Stomach (tissue), 19 donors: ENCODE measurements around the gene OR5B12. TPM values are rescaled to one million over a fixed set of nuclear protein-coding genes. Genes with fewer than 3 reads are reported as not detected.

Experiments
- DNase-seq, 2 donors: peaks; one replicate each; pipeline versions ENCODE4 v3.0.0 to v3.0.0-alpha.2; 2013 to 2019
- H3K27ac ChIP-seq, 5 donors: fragments of 200-600 bp in 4 of 5; sonication (generic) in 4 of 5; one replicate each; pipeline ENCODE4 v1.5.1; 2013 to 2019; ENCODE audit warnings: mild to moderate bottlenecking in 1 of 5, moderate library complexity in 1 of 5
- H3K27me3 ChIP-seq, 3 donors: fragments of 200-600 bp; sonication (generic); one replicate each; pipeline ENCODE4 v1.5.1; 2017 to 2019; ENCODE audit warnings: mixed run types in 1 of 3
- H3K36me3 ChIP-seq, 4 donors: fragments of 200-600 bp; sonication (generic); 1 replicate in 3 of 4; 2 replicates in 1 of 4; pipeline ENCODE4 v1.5.1; 2016 to 2019
- H3K4me1 ChIP-seq, 4 donors: fragments of 200-600 bp; sonication (generic); one replicate each; pipeline ENCODE4 v1.5.1; 2016 to 2019
- H3K4me3 ChIP-seq, 4 donors: fragments of 200-600 bp; sonication (generic) in 3 of 4; one replicate each; pipeline ENCODE4 v1.5.1; 2016 to 2019; ENCODE audit warnings: mild to moderate bottlenecking in 1 of 4
- H3K9me3 ChIP-seq, 4 donors: fragments of 200-600 bp; sonication (generic); one replicate each; pipeline ENCODE4 v1.5.1; 2016 to 2019
- CTCF ChIP-seq, 7 experiments: fragments of 450-650 bp in 4 of 7; fragments of 200-600 bp in 3 of 7; sonication (generic) in 3 of 7; IDR thresholded peaks; one replicate each; pipeline ENCODE4 v1.5.1; 2016 to 2019; ENCODE audit warnings: antibody characterized with exemption in 7 of 7, control low read depth in 2 of 7, mild to moderate bottlenecking in 1 of 7
- EP300 ChIP-seq: sonication (generic); formaldehyde crosslinking; IDR thresholded peaks from one replicate; pipeline ENCODE4 v1.6.1; 2017; ENCODE audit warnings: antibody characterized with exemption
- POLR2A ChIP-seq, 4 donors: fragments of 450-650 bp; IDR thresholded peaks; one replicate each; pipeline ENCODE4 v1.6.1; 2016; ENCODE audit warnings: antibody characterized with exemption in 4 of 4, control low read depth in 2 of 4, mild to moderate bottlenecking in 1 of 4, moderate library complexity in 1 of 4
- POLR2AphosphoS5 ChIP-seq, 3 donors: sonication (generic); formaldehyde crosslinking; IDR thresholded peaks; one replicate each; pipeline ENCODE4 v1.6.1; 2016; ENCODE audit warnings: antibody characterized with exemption in 3 of 3
- WGBS, 5 donors: extraction: QIAGEN DNeasy Blood & Tissue Kit in 3 of 5; methylation state at CpG; one replicate each; pipeline versions ENCODE4 v1.1.5 to v1.1.7; 2013 to 2018; 5-methylcytosine and 5-hydroxymethylcytosine counted together
- intact Hi-C: fragments of 100-400 bp; cut with DNase I; formaldehyde crosslinking; loops from one replicate; pipeline ENCODE4 v1.15.1; 2023; ENCODE audit warnings: low total_unique reads
- long read RNA-seq, 10 donors: transcript quantifications; one replicate each; lab custom pipeline, GENCODE V29; 2026
- polyA plus RNA-seq, 3 donors: library from polyadenylated mRNA; stranded (reverse); fragments of 200-250 nt; gene quantifications; one replicate each; pipeline ENCODE4 v1.2.3, GENCODE V29; 2013
- total RNA-seq, 5 donors: library from RNA; depleted of rRNA; stranded (reverse); fragments of >200 nt; gene quantifications; one replicate each; pipeline versions ENCODE4 v1.1.0 to v1.2.3, GENCODE V29; 2014 to 2016
- donor health status: healthy with polysubstance abuse.
- donor health status: Bipolar disorder and iron deficiency.
- donor health status: healthy.

Gene OR5B12
- total RNA-seq (under 1 TPM in 1 of 5 donors, not detected in 4; 0.37 TPM), polyA plus RNA-seq (not detected)
- long read RNA-seq, donor 1, result 0 reads
- long read RNA-seq, donor 2, result 0 reads
- long read RNA-seq, donor 3, result 0 reads
- long read RNA-seq, donor 4, result 0 reads
- long read RNA-seq, donor 5, result 0 reads
- long read RNA-seq, donor 6, result 0 reads
- long read RNA-seq, donor 7, result 0 reads
- long read RNA-seq, donor 8, result 0 reads
- long read RNA-seq, donor 9, result 0 reads
- long read RNA-seq, donor 10, result 0 reads

DNA sequence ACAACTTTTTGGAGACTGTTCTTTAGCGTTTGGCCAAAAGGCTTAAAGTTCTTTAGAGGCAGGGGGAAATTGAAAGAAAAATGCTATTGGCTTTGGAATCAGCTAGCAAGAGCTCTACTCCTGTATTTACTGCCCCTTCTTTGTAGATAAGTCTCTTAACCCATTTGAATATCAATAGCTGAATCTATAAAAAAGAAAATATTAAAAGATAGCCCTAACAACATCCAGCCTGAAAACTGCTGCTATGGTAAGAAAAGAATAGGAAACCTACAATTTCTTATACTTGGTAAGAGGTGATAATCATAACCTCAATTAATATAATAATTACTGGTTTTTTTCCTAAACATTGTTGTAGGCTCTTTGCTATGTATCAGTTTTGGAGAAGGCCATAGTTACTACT is at the start of gene OR5B12:
OR5B12 (minus strand) TSS at position 101 of the 400 bp plus-strand sequence. CDS start 2,085 bp downstream, outside the sequence.
- TF ChIP-seq CTCF (IDR thresholded peaks at IDR 0.05) (no peak), EP300 (no peak), POLR2A (IDR thresholded peaks at IDR 0.05) (no peak), POLR2AphosphoS5 (IDR thresholded peaks at IDR 0.05) (no peak)
- H3K4me1 ChIP-seq, result no peaks in the 10 kb centered on the region
- no peak for DNase-seq
- H3K9me3 ChIP-seq, result peaks cover 2 to 49% (median 31%) of the 10 kb centered on the region in 4 donors
- no peak within 1 kb of the TSS for H3K4me3 ChIP-seq
- intact Hi-C loops, result no loop called here
- H3K36me3 ChIP-seq, result no peaks in the 10 kb centered on the region
- no peak within 1 kb of the TSS for H3K27ac ChIP-seq
- 84 to 91% (median 86%) methylated on average over 1 of the region's 1 CpG for WGBS, 5 donors
- no peaks in the 10 kb centered on the region for H3K27me3 ChIP-seq

- Histone ChIP-seq H3K4me3 (no peak overlapping the region), H3K27me3 (no peaks in the 10 kb centered on the region), H3K27ac (no peak overlapping the region), H3K9me3 (no peaks in the 10 kb centered on the region), H3K4me1 (no peaks in the 10 kb centered on the region), H3K36me3 (no peaks in the 10 kb centered on the region)
- DNase-seq, result no peak
- intact Hi-C loops, result no loop called here
- TF ChIP-seq EP300, result no peak
- no peak for TF ChIP-seq POLR2A (IDR thresholded peaks at IDR 0.05)
- TF ChIP-seq CTCF (IDR thresholded peaks at IDR 0.05), result no peak
- TF ChIP-seq POLR2AphosphoS5 (IDR thresholded peaks at IDR 0.05), result no peak
- WGBS, 5 donors, result 44 to 83% (median 62%) methylated on average over 2 of the region's 2 CpGs
These were observed 48.8 kb upstream of the OR5B12 start for GRCh38 chr11:58490827-58491226.

DNA sequence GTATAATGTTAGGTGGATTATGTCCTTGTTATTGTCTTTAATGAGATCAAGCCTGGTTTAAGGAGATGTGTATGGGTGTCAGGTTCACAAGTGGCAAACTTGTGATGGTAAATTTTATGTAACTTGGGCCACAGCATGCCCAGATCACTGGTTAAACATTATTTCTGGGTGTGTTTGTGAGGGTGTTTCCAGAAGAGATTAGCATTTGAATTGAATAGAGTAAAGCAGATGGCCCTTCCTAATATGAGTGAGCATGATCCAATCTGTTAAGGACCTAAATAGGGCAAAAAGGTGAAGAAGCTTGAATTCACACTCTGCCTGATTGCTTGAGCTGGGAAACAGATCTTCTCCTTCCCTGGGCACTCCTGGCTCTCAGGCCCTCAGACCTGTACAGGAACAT is 45.1 kb upstream of the OR5B12 start:
- intact Hi-C loops, result no loop called here
- Histone ChIP-seq H3K4me3 (no peak overlapping the region), H3K4me1 (no peaks in the 10 kb centered on the region), H3K9me3 (no peaks in the 10 kb centered on the region), H3K27me3 (peaks cover 0 to 8% (median 0%) of the 10 kb centered on the region in 3 donors), H3K27ac (no peak overlapping the region), H3K36me3 (no peaks in the 10 kb centered on the region)
- TF ChIP-seq CTCF (IDR thresholded peaks at IDR 0.05), result no peak
- no peak for TF ChIP-seq EP300
- no peak for TF ChIP-seq POLR2AphosphoS5 (IDR thresholded peaks at IDR 0.05)
- no peak for TF ChIP-seq POLR2A (IDR thresholded peaks at IDR 0.05)
- DNase-seq, result no peak

- Histone ChIP-seq H3K4me1 (no peaks in the 10 kb centered on the region), H3K27me3 (peaks cover 0 to 8% (median 0%) of the 10 kb centered on the region in 3 donors), H3K4me3 (no peak overlapping the region), H3K36me3 (no peaks in the 10 kb centered on the region), H3K27ac (no peak overlapping the region), H3K9me3 (no peaks in the 10 kb centered on the region)
- intact Hi-C loops, result no loop called here
- TF ChIP-seq EP300 (no peak), CTCF (IDR thresholded peaks at IDR 0.05) (no peak), POLR2AphosphoS5 (IDR thresholded peaks at IDR 0.05) (no peak), POLR2A (IDR thresholded peaks at IDR 0.05) (no peak)
- DNase-seq, result no peak
- 80 to 95% (median 90%) methylated on average over 1 of the region's 1 CpG for WGBS, 5 donors
These were observed 43.9 kb upstream of the OR5B12 start for GRCh38 chr11:58485961-58486360.
